WERI-Rb-1 (cell line): ENCODE data around the gene GNG10.

ENCODE experiments used
- DNase-seq: peaks from one replicate; pipeline ENCODE4 v3.0.0-alpha.2; 2020
- H3K27ac ChIP-seq: fragments of 250-450 bp; sonication (Bioruptor Pico); 2 replicates; pipeline ENCODE4 v1.5.1; 2020; ENCODE audit warnings: mild to moderate bottlenecking, moderate library complexity
- H3K27me3 ChIP-seq: fragments of 250-450 bp; sonication (Bioruptor Pico); 2 replicates; pipeline ENCODE4 v1.5.1; 2021; ENCODE audit warnings: mild to moderate bottlenecking, low read depth, moderate library complexity; ENCODE audit not compliant: insufficient read depth, severe bottlenecking
- H3K36me3 ChIP-seq: fragments of 250-450 bp; sonication (Bioruptor Pico); 2 replicates; pipeline ENCODE4 v1.5.1; 2020; ENCODE audit warnings: mild to moderate bottlenecking, moderate library complexity
- H3K4me3 ChIP-seq: 2 replicates; pipeline ENCODE4 v1.5.1; 2011; ENCODE audit warnings: low read depth, mild to moderate bottlenecking, control low read depth, low read length
- H3K9me3 ChIP-seq: fragments of 250-450 bp; sonication (Bioruptor Pico); 2 replicates; pipeline ENCODE4 v1.5.1; 2021; ENCODE audit warnings: mild to moderate bottlenecking, moderate library complexity; ENCODE audit not compliant: severe bottlenecking
- TF ChIP-seq, protein P1 (sequence below): IDR thresholded peaks from 2 replicates; pipeline ENCODE4 v1.5.1; 2011; ENCODE audit warnings: low read depth, mild to moderate bottlenecking, control low read depth, inconsistent platforms, low read length

Gene GNG10

DNA sequence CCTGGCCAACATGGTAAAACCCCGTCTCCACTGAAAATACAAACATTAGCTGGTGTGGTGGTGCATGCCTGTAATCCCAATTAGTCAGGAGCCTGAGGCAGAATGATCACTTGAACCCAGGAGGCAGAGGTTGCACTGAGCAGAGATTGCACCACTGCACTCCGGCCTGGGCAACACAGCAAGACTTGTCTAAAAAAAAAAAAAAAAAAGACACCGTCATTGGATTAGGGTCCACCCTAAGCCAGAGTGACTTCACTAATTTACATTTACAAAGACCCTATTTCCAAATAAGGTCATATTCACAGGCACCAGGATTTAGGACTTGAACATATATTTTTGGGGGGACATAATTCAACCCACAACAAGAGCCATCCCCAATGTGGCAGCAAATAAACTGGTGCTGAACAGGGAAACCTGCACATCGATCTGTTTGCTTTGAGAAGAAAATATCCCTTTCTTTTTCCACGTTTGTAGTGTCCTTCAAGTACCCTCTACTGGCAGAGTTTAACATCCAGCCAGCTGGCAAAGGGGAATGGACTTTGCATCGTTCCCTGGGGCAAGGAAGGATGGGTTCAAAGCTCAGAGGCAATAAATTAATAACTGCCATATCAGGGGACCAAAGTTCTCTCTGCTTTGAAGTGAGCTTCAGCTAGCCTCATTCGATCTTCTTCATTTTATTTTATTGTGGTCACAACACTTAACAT, 34.0 kb upstream of the GNG10 start:
- DNase-seq: no peak
- H3K27ac ChIP-seq: no peak overlapping the region
- TF ChIP-seq, protein P1, sequence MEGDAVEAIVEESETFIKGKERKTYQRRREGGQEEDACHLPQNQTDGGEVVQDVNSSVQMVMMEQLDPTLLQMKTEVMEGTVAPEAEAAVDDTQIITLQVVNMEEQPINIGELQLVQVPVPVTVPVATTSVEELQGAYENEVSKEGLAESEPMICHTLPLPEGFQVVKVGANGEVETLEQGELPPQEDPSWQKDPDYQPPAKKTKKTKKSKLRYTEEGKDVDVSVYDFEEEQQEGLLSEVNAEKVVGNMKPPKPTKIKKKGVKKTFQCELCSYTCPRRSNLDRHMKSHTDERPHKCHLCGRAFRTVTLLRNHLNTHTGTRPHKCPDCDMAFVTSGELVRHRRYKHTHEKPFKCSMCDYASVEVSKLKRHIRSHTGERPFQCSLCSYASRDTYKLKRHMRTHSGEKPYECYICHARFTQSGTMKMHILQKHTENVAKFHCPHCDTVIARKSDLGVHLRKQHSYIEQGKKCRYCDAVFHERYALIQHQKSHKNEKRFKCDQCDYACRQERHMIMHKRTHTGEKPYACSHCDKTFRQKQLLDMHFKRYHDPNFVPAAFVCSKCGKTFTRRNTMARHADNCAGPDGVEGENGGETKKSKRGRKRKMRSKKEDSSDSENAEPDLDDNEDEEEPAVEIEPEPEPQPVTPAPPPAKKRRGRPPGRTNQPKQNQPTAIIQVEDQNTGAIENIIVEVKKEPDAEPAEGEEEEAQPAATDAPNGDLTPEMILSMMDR: no peak
- no peak overlapping the region for H3K4me3 ChIP-seq
- H3K9me3 ChIP-seq: no peaks in the 10 kb centered on the region
- H3K36me3 ChIP-seq: no peaks in the 10 kb centered on the region; the same call in 1 of the 2 replicates
- H3K27me3 ChIP-seq: no peaks in the 10 kb centered on the region

DNA sequence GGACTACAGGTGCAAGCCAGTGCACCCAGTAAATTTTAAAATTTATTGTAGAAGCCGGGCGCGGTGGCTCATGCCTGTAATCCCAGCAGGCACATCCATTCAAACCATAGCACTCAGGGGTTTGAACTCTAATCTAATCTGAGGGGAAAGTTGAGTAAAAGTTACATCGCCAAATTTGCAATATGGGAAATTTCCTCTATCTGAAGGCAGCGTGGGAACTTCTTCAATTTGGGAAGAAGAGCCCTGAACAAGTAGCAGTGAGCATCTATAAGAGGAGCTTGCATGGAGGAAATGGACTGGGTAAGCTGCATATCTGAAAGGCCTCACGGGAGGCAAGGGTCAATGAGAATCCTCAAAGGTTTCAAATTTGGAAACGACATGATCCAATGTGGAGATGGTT, 33.0 kb upstream of the GNG10 start:
- DNase-seq: no peak
- Histone ChIP-seq H3K27me3 (no peaks in the 10 kb centered on the region), H3K9me3 (no peaks in the 10 kb centered on the region), H3K4me3 (no peak overlapping the region), H3K27ac (no peak overlapping the region), H3K36me3 (no peaks in the 10 kb centered on the region; the same call in 1 of the 2 replicates)
- TF ChIP-seq, protein P1: no peak

DNA sequence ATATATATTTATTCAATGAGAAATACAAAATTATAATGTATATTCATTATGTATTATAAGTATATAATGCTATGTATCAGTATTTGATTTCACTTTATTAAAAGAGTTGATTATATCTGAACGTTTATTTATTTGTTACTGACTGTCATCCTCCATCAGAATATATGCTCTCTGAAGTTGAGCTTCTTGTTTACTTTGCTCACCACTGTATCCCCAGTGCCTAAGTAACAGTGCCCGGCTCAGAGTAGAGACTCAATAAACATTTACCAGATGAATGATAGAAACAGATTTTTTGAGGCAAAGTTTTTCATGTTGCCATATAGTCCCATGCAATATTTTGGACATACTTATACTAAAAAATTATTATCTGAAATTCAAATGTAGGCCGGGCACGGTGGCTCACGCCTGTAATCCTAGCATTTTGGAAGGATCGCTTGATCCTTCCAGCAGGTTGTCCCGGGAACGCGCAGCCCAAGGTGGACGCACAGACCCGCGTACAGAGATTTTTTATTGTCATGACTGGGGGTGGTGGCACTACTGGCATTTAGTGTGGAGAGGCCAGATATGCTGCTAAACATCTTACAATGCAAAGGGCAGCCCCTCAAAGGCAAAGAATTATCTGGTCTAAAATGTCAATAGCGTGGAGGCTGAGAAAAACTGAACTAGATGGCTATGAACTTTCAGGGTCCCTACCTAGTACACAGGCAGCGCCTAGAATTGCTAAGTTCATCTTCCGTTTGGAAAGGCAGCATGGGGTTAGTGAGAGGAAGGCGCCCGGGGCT, 31.0 kb upstream of the GNG10 start:
- TF ChIP-seq, protein P1: no peak
- Histone ChIP-seq H3K27me3 (no peaks in the 10 kb centered on the region), H3K27ac (peak overlapping the region; percentile 45), H3K36me3 (no peaks in the 10 kb centered on the region; the same call in 1 of the 2 replicates), H3K9me3 (no peaks in the 10 kb centered on the region), H3K4me3 (peak overlapping the region; percentile 93)
- DNase-seq: peak; percentile 20

DNA sequence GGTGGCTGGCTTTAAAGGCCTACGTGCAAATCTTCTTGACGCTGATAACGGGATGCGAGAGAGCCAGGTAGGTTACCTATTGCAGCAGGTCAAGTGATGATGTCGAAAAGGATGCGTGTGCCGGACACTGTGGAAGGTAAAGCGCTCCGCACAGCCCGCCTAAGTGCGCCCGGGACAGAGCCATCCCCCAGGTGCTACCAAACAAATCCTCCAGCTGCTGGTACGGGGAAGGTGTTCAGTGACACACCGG, 30.5 kb upstream of the GNG10 start:
- TF ChIP-seq, protein P1: no peak
- DNase-seq: no peak
- no peaks in the 10 kb centered on the region for H3K9me3 ChIP-seq
- H3K36me3 ChIP-seq: no peaks in the 10 kb centered on the region; the same call in 1 of the 2 replicates
- peak overlapping the region; percentile 45 for H3K27ac ChIP-seq
- H3K27me3 ChIP-seq: no peaks in the 10 kb centered on the region
- H3K4me3 ChIP-seq: peak overlapping the region; percentile 93

DNA sequence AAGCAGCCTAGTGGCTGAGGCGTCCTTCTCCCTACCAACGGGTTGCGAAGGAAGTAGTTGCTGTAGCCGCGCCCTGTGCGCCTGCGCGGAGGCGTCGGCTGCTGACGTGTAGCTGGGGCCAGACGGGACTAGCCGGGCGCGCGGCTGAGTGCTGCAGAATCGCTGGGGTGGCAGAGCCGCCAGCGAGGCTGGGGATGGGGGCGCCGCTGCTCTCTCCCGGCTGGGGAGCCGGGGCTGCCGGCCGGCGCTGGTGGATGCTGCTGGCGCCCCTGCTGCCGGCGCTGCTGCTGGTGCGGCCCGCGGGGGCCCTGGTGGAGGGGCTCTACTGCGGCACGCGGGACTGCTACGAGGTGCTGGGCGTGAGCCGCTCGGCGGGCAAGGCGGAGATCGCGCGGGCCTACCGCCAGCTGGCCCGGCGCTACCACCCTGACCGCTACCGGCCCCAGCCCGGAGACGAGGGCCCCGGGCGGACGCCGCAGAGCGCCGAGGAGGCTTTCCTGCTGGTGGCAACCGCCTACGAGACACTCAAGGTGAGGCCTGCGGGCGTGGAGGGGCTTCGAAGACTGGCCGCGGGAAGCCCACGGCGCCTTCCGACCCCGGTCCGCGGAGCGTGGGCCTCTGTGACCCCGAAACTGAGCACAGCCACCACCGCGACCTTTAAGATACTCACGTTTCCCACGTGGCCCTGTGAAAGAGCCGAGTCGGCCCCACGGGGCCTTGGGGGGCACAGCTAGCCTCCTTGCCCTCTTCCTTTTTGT, 30.0 kb upstream of the GNG10 start, which contains the start of gene DNAJC25:
Gene DNAJC25, plus strand, starts transcription at position 121 of the 758 bp plus-strand sequence. Its CDS starts 74 bp downstream, at position 195.
- TF ChIP-seq, protein P1: no peak
- no peaks in the 10 kb centered on the region for H3K9me3 ChIP-seq
- H3K27ac ChIP-seq: peak within 1 kb of the TSS; percentile 75
- DNase-seq: peak; percentile 99
- no peaks in the 10 kb centered on the region; the same call in 1 of the 2 replicates for H3K36me3 ChIP-seq
- H3K27me3 ChIP-seq: no peaks in the 10 kb centered on the region
- H3K4me3 ChIP-seq: peak within 1 kb of the TSS; percentile 93
